Measurements from ENCODE around the gene CALML5. TPM values are rescaled to one million over a fixed set of nuclear protein-coding genes. Genes with fewer than 3 reads are reported as not detected.

CALML5 gene
- polyA plus RNA-seq, 1 of the 3 experiments (the other 2 are of a cell fraction): not detected

DNA sequence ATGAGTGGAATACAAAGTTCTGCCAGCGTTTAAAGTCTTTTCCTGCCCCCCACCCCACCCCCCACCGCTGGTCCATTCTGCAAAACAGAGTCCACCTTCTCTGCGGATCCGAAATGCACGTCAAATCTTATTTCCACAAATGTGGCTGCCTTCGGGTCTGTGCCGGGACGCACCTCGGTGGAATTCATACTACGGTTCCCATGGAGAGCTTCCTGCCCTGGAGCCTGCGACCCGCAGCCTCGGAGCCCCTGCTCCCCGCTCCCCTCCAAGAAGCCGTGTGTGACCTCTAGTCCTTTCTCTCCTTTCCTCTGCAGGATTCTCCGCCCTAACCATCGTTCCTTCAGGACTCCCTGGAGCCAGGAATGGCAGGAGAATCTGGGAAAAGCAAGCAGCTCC, 12.5 kb upstream of the CALML5 start:
- ChIA-PET CTCF (no interaction called here), POLR2A (no interaction called here)
- Histone ChIP-seq H3K9me3 (no peaks in the 10 kb centered on the region), H3K9ac (no peak overlapping the region), H3K27me3 (ENCODE audit: insufficient read depth) (no peaks in the 10 kb centered on the region), H4K20me1 (ENCODE audit: insufficient read depth) (no peaks in the 10 kb centered on the region), H3K27ac (ENCODE audit: low read depth in 2 of 2, low read length in 1 of 2) (no peak overlapping the region), H3F3A (replicated peaks; ENCODE audit: insufficient read depth) (no peaks in the 10 kb centered on the region), H2AFZ (ENCODE audit: low read depth) (no peak overlapping the region), H3K4me2 (no peak overlapping the region), H3K9me2 (no peaks in the 10 kb centered on the region), H3K79me2 (ENCODE audit: insufficient read depth) (no peaks in the 10 kb centered on the region), H3K4me1 (ENCODE audit: control insufficient read depth in 1 of 2, insufficient read depth in 2 of 2, low read depth in 1 of 2, low read length in 1 of 2) (no peaks in the 10 kb centered on the region; a peak in 1 of 4 replicates), H3K36me3 (replicated peaks in 1 of 2; ENCODE audit: control insufficient read depth in 1 of 2, insufficient read depth in 2 of 2, low read length in 1 of 2) (no peaks in the 10 kb centered on the region), H3K4me3 (ENCODE audit: low read depth in 2 of 2, low read length in 1 of 2) (no peak overlapping the region)
- 85% methylated on average over 17 of the region's 17 CpGs for WGBS (ENCODE audit: low lambda C conversion rate)
- TF ChIP-seq RAD21 (IDR thresholded peaks at IDR 0.05; ENCODE audit: low read length) (no peak), JUND (IDR thresholded peaks at IDR 0.05) (no peak), EZH2phosphoT487 (IDR thresholded peaks at IDR 0.05; ENCODE audit: borderline replicate concordance, low read depth) (no peak), RCOR1 (IDR thresholded peaks at IDR 0.05; ENCODE audit: low read length) (no peak), FOXM1 (IDR thresholded peaks at IDR 0.05; ENCODE audit: low read depth) (no peak), GABPA (IDR thresholded peaks at IDR 0.05; ENCODE audit: low read depth) (no peak)
- TF ChIP-seq, protein P1, sequence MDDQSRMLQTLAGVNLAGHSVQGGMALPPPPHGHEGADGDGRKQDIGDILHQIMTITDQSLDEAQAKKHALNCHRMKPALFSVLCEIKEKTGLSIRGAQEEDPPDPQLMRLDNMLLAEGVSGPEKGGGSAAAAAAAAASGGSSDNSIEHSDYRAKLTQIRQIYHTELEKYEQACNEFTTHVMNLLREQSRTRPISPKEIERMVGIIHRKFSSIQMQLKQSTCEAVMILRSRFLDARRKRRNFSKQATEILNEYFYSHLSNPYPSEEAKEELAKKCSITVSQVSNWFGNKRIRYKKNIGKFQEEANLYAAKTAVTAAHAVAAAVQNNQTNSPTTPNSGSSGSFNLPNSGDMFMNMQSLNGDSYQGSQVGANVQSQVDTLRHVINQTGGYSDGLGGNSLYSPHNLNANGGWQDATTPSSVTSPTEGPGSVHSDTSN (IDR thresholded peaks at IDR 0.05): no peak
- no peak for DNase-seq

DNA sequence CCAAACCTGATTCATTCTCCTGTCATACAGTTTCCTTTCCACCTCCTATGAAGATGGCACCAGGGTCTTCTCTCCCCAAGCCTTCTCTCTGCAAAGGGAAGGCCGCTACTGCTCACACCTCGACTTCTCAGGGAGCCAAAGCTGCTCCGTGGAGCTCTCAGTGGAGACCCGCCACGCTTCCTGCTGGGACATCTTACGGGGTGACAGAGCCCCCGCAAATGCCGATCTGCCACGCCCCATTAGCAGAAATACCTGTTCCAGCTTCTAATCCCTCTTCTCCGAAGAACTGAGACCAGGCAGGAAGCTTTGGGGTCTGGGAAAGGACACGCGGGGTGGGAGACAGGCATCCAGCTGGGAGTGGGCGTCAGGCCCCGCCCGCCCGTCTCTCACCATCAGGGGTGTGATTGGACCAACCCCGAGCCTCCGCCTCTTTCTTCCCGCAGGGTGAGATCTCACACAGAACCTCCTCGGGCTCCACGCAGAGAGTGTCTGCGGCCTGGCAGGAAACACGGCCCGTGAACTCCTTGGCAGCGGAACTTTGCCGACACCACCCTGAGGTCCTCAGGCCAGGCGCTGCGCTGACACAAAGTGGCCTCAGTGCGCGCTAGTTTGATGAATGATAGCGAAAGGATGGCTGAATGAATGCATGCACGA, 12.0 kb upstream of the CALML5 start:
- H3K4me2 ChIP-seq: no peak overlapping the region
- POLR2A ChIA-PET: no interaction called here

More for the DNA sequence above, 12.0 kb upstream of the CALML5 start:
- Histone ChIP-seq H3K9me3 (no peaks in the 10 kb centered on the region), H3K79me2 (ENCODE audit: insufficient read depth) (no peaks in the 10 kb centered on the region), H3K27me3 (ENCODE audit: insufficient read depth) (no peaks in the 10 kb centered on the region), H3K36me3 (replicated peaks in 1 of 2; ENCODE audit: control insufficient read depth in 1 of 2, insufficient read depth in 2 of 2, low read length in 1 of 2) (no peaks in the 10 kb centered on the region), H3K4me3 (ENCODE audit: low read depth in 2 of 2, low read length in 1 of 2) (no peak overlapping the region), H3K9me2 (no peaks in the 10 kb centered on the region), H3K4me1 (ENCODE audit: control insufficient read depth in 1 of 2, insufficient read depth in 2 of 2, low read depth in 1 of 2, low read length in 1 of 2) (no peaks in the 10 kb centered on the region; a peak in 1 of 4 replicates), H2AFZ (ENCODE audit: low read depth) (no peak overlapping the region), H3K9ac (no peak overlapping the region), H3K27ac (ENCODE audit: low read depth in 2 of 2, low read length in 1 of 2) (no peak overlapping the region), H3F3A (replicated peaks; ENCODE audit: insufficient read depth) (no peaks in the 10 kb centered on the region), H4K20me1 (ENCODE audit: insufficient read depth) (no peaks in the 10 kb centered on the region)
- WGBS (ENCODE audit: low lambda C conversion rate): 88% methylated on average over 27 of the region's 32 CpGs
- TF ChIP-seq MEF2A (IDR thresholded peaks at IDR 0.05; ENCODE audit: borderline replicate concordance, low read depth) (no peak), TEAD4 (IDR thresholded peaks at IDR 0.05; ENCODE audit: borderline replicate concordance, insufficient read depth) (no peak), YY1 (IDR thresholded peaks at IDR 0.05; ENCODE audit: low read depth) (no peak), GATA2 (CRISPR knock-in tag; IDR thresholded peaks at IDR 0.05) (no peak), GABPA (IDR thresholded peaks at IDR 0.05; ENCODE audit: low read depth) (no peak), NRF1 (IDR thresholded peaks at IDR 0.05; ENCODE audit: low read depth, low read length) (no peak), RCOR1 (IDR thresholded peaks at IDR 0.05; ENCODE audit: low read length) (no peak), RAD21 (IDR thresholded peaks at IDR 0.05; ENCODE audit: low read length) (no peak), CHD2 (IDR thresholded peaks at IDR 0.05; ENCODE audit: low read length, partially characterized antibody) (no peak), FOXJ3 (CRISPR knock-in tag; IDR thresholded peaks at IDR 0.05) (no peak), NFIC (IDR thresholded peaks at IDR 0.05; ENCODE audit: borderline replicate concordance) (no peak)
- TF ChIP-seq, protein P2, sequence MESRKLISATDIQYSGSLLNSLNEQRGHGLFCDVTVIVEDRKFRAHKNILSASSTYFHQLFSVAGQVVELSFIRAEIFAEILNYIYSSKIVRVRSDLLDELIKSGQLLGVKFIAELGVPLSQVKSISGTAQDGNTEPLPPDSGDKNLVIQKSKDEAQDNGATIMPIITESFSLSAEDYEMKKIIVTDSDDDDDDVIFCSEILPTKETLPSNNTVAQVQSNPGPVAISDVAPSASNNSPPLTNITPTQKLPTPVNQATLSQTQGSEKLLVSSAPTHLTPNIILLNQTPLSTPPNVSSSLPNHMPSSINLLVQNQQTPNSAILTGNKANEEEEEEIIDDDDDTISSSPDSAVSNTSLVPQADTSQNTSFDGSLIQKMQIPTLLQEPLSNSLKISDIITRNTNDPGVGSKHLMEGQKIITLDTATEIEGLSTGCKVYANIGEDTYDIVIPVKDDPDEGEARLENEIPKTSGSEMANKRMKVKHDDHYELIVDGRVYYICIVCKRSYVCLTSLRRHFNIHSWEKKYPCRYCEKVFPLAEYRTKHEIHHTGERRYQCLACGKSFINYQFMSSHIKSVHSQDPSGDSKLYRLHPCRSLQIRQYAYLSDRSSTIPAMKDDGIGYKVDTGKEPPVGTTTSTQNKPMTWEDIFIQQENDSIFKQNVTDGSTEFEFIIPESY (IDR thresholded peaks at IDR 0.05; ENCODE audit: borderline replicate concordance, low read depth): no peak
- TF ChIP-seq, protein P3, sequence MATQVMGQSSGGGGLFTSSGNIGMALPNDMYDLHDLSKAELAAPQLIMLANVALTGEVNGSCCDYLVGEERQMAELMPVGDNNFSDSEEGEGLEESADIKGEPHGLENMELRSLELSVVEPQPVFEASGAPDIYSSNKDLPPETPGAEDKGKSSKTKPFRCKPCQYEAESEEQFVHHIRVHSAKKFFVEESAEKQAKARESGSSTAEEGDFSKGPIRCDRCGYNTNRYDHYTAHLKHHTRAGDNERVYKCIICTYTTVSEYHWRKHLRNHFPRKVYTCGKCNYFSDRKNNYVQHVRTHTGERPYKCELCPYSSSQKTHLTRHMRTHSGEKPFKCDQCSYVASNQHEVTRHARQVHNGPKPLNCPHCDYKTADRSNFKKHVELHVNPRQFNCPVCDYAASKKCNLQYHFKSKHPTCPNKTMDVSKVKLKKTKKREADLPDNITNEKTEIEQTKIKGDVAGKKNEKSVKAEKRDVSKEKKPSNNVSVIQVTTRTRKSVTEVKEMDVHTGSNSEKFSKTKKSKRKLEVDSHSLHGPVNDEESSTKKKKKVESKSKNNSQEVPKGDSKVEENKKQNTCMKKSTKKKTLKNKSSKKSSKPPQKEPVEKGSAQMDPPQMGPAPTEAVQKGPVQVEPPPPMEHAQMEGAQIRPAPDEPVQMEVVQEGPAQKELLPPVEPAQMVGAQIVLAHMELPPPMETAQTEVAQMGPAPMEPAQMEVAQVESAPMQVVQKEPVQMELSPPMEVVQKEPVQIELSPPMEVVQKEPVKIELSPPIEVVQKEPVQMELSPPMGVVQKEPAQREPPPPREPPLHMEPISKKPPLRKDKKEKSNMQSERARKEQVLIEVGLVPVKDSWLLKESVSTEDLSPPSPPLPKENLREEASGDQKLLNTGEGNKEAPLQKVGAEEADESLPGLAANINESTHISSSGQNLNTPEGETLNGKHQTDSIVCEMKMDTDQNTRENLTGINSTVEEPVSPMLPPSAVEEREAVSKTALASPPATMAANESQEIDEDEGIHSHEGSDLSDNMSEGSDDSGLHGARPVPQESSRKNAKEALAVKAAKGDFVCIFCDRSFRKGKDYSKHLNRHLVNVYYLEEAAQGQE (IDR thresholded peaks at IDR 0.05; ENCODE audit: low read depth, low read length): no peak
- TF ChIP-seq, protein P4, sequence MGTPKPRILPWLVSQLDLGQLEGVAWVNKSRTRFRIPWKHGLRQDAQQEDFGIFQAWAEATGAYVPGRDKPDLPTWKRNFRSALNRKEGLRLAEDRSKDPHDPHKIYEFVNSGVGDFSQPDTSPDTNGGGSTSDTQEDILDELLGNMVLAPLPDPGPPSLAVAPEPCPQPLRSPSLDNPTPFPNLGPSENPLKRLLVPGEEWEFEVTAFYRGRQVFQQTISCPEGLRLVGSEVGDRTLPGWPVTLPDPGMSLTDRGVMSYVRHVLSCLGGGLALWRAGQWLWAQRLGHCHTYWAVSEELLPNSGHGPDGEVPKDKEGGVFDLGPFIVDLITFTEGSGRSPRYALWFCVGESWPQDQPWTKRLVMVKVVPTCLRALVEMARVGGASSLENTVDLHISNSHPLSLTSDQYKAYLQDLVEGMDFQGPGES (IDR thresholded peaks at IDR 0.05; ENCODE audit: low read depth, low read length): no peak
- CTCF ChIA-PET: interaction anchor here (1.1 to 1.4 kb wide), 2 partner anchors 13 to 112 kb away, joined by 3 to 4 read pairs; partner anchors contain the start of gene CALML3
- no peak for DNase-seq

All from SK-N-SH (cell line).